ENCODE measurements around the gene MRPL27. TPM values are rescaled to one million over a fixed set of nuclear protein-coding genes. Genes with fewer than 3 reads are reported as not detected.

The MRPL27 gene
- polyA plus RNA-seq, 1 donor from 2014 or later: 118 TPM

- Histone ChIP-seq H3K27me3 (ENCODE audit: insufficient read depth, low read depth, low read length) (no peaks in the 10 kb centered on the region), H3K27ac (ENCODE audit: low read length) (no peak overlapping the region), H3K9ac (ENCODE audit: low read length) (no peak overlapping the region), H4K20me1 (ENCODE audit: insufficient read depth) (no peaks in the 10 kb centered on the region), H2AFZ (ENCODE audit: low read depth, low read length) (no peak overlapping the region), H3K79me2 (replicated peaks; ENCODE audit: insufficient read depth, low read length) (no peaks in the 10 kb centered on the region), H3K4me2 (ENCODE audit: low read length) (no peak overlapping the region), H3K9me3 (ENCODE audit: low read length) (no peaks in the 10 kb centered on the region), H3K9me2 (ENCODE audit: insufficient read depth, low read length) (no peaks in the 10 kb centered on the region), H3K4me3 (ENCODE audit: low read length) (no peak overlapping the region), H3K36me3 (ENCODE audit: insufficient read depth, low read length) (no peaks in the 10 kb centered on the region), H3F3A (ENCODE audit: insufficient read depth, low read length, poor library complexity, severe bottlenecking) (no peaks in the 10 kb centered on the region)
- TF ChIP-seq SMC3 (conservative IDR thresholded peaks at IDR 0.05; ENCODE audit: poor library complexity): no peak
- no peak for TF ChIP-seq MXI1 (conservative IDR thresholded peaks at IDR 0.05; ENCODE audit: poor library complexity, severe bottlenecking)
- no peak for TF ChIP-seq CTCF (IDR thresholded peaks at IDR 0.05; ENCODE audit: poor library complexity, severe bottlenecking)
- TF ChIP-seq RAD21 (conservative IDR thresholded peaks at IDR 0.05): no peak
- no peak for TF ChIP-seq REST (IDR thresholded peaks at IDR 0.05; ENCODE audit: borderline replicate concordance)
- TF ChIP-seq EZH2 (IDR thresholded peaks at IDR 0.05; ENCODE audit: borderline replicate concordance, insufficient read depth, low read length, poor library complexity, severe bottlenecking): no peak
- no peak for TF ChIP-seq POLR2AphosphoS5 (IDR thresholded peaks at IDR 0.05)
- no peak for TF ChIP-seq EP300 (conservative IDR thresholded peaks at IDR 0.05; ENCODE audit: poor library complexity, severe bottlenecking)
- TF ChIP-seq TAF1 (IDR thresholded peaks at IDR 0.05; ENCODE audit: low read depth): no peak
Observed at GRCh38 chr17:50352693-50353599, 20.0 kb downstream of the MRPL27 start.

- Histone ChIP-seq H3K4me3 (ENCODE audit: low read length) (no peak overlapping the region), H4K20me1 (ENCODE audit: insufficient read depth) (no peaks in the 10 kb centered on the region), H3K27me3 (ENCODE audit: insufficient read depth, low read depth, low read length) (no peaks in the 10 kb centered on the region), H3K4me2 (ENCODE audit: low read length) (no peak overlapping the region), H3F3A (ENCODE audit: insufficient read depth, low read length, poor library complexity, severe bottlenecking) (no peaks in the 10 kb centered on the region), H3K27ac (ENCODE audit: low read length) (no peak overlapping the region), H2AFZ (ENCODE audit: low read depth, low read length) (no peak overlapping the region), H3K9me3 (ENCODE audit: low read length) (no peaks in the 10 kb centered on the region), H3K36me3 (ENCODE audit: insufficient read depth, low read length) (no peaks in the 10 kb centered on the region), H3K9ac (ENCODE audit: low read length) (no peak overlapping the region), H3K79me2 (replicated peaks; ENCODE audit: insufficient read depth, low read length) (no peaks in the 10 kb centered on the region), H3K9me2 (ENCODE audit: insufficient read depth, low read length) (no peaks in the 10 kb centered on the region)
- TF ChIP-seq REST (IDR thresholded peaks at IDR 0.05; ENCODE audit: borderline replicate concordance): no peak
- no peak for TF ChIP-seq TAF1 (IDR thresholded peaks at IDR 0.05; ENCODE audit: low read depth)
- TF ChIP-seq POLR2AphosphoS5 (IDR thresholded peaks at IDR 0.05): no peak
- TF ChIP-seq MXI1 (conservative IDR thresholded peaks at IDR 0.05; ENCODE audit: poor library complexity, severe bottlenecking): no peak
- no peak for TF ChIP-seq RAD21 (conservative IDR thresholded peaks at IDR 0.05)
- no peak for TF ChIP-seq CTCF (IDR thresholded peaks at IDR 0.05; ENCODE audit: poor library complexity, severe bottlenecking)
- no peak for TF ChIP-seq EP300 (conservative IDR thresholded peaks at IDR 0.05; ENCODE audit: poor library complexity, severe bottlenecking)
- no peak for TF ChIP-seq SMC3 (conservative IDR thresholded peaks at IDR 0.05; ENCODE audit: poor library complexity)
- TF ChIP-seq EZH2 (IDR thresholded peaks at IDR 0.05; ENCODE audit: borderline replicate concordance, insufficient read depth, low read length, poor library complexity, severe bottlenecking): no peak
Observed at GRCh38 chr17:50352072-50352692, 20.8 kb downstream of the MRPL27 start.
